HG02870 (cell line): Measurements from ENCODE around the gene LHFPL2.
"Not testable (repeated sequence)": the region's sequence is repeated elsewhere in the genome, so short reads cannot be mapped to it uniquely, and the experiment has no call there.

Experiments used
- ATAC-seq: cut with Tn5 transposase; IDR thresholded peaks from one replicate; pipeline ENCODE4 v1.9.1; 2021; ENCODE audit warnings: mild to moderate bottlenecking, moderate library complexity; ENCODE audit not compliant: unreplicated experiment

The LHFPL2 gene

GRCh38 chr5:78666975-78667374 is 18.4 kb upstream of the LHFPL2 start:
- ATAC-seq, result not testable (repeated sequence)

- ATAC-seq, result no peak
Observed at GRCh38 chr5:78666041-78666444, 17.5 kb upstream of the LHFPL2 start.

DNA sequence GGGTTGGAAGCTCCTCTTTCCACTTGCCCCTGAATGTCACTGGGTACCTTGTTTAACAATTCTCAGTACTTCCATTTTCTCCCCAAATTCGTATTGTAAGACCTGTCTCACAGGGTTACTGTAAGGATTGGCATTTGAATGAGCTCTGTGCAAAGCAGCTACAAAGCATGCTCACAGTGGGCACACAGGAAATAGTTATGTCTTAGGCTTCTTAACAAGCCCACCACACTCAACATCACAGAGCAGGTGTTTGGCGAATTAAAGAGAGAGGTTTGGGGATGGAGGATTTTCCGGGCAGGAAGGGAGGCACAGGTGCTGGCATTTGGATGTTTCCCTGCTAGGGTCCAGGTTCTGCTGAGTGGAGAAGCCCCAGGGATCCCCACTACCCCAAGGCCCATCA is 17.0 kb upstream of the LHFPL2 start:
- no peak for ATAC-seq

DNA sequence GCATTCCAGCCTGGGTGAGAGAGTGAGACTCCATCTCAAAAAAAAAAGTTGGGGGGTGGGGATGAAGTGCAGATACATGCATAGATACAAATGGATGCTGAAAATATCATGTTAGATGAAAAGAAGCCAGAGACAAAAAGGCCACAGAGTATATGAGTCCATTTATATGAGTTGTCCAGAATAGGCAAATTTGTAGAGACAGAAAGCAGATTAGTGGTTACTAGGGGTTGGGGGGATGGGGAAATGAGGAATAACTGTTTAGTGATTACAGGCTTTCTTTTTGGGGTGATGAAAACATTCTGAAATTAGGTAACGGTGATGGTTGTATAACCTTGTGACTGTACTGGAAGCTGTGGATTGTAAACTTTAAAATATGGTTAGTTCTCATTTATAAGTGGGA is 13.8 kb upstream of the LHFPL2 start:
- no peak for ATAC-seq

DNA sequence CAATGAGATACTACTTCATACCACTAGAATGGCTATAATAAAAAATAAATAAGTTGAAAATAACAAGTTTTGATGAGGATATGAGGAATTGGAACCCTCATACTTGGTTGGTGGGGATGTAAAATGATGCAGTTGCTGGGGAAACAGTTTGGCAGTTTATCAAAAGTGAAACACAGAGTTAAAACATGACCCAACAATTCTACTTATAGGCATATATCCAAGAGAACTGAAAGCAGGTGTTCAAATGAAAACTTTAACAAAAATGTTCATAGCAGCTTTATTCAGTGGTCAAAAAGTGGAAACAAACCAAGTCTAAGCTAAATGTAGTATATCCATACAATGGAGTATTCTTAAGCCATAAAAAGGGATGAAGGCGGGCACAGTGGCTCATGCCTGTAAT is 13.1 kb upstream of the LHFPL2 start:
- ATAC-seq, result peak; percentile 84

DNA sequence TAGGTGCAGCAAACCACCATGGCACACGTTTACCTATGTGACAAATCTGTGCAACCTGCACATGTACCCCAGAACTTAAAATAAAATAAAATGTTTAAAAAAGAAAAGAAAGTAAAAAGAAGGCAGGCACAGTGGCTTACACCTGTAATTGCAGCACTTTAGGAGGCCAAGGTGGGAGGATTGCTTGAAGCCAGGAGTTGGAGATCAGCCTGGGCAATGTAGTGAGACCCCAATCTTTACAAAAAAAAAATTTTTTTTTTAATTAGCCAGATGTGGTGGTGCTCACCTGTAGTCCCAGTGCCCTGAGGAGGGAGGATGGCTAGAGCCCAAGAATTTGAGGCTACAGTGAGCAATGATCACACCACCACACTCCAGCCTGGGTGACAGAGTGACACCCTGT is 12.5 kb upstream of the LHFPL2 start:
- no peak for ATAC-seq

DNA sequence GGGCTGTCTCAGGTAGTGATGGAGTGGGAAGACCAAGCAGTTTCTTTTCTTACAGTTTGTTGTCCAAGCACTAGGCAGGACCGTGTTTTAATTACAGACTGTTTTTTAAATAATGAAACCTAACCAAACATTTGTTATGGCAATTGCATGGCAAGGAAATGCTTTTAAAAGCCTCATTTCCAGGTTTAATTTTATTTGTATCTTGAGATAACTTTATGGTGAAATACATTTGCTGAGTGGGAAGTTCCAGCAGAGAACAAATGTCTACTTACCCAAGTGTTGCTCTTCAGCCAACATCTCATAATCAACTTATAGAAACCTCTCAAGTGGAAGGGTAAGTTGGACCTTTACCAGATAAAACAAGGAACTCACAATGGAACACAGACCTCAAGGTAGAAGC is 11.8 kb upstream of the LHFPL2 start:
- ATAC-seq, result no peak

- ATAC-seq, result no peak
Observed at GRCh38 chr5:78659714-78660113, 11.1 kb upstream of the LHFPL2 start.

DNA sequence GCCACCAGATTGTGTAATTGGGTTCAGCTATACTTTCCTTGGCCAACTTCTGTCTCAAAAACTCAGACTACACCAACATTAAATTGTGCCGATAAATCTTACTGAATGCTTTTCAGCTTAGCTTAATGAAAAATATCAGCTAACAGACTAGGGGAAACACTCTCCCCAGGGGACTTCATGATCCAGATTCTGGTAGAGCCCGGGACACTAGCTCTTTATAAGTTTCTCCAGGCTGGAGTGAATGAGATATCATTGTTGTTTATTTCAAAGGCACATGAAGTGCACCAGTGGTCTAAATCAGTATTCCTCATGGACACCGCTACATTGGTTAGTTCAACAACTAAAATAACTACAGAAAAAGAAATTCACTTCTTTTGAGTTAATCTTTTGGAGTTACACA is 10.5 kb upstream of the LHFPL2 start:
- no peak for ATAC-seq

DNA sequence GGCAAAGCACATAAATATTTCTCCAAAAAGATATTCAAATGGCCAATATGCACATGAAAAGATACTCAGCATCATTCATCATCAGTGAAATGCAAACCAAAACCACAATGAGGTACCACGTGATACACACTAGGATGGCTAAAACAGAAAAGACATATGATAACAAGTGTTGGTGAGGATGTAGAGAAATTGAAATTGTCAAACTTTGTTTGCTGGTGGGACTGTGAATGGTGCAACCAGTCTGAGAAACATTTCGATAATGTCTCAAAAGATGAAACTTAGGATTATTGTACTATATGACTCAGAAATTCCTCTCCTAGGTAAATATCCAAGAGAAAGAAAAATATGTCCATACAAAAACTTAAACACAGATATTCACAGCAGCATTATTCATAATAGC is 8.6 kb upstream of the LHFPL2 start:
- no peak for ATAC-seq

DNA sequence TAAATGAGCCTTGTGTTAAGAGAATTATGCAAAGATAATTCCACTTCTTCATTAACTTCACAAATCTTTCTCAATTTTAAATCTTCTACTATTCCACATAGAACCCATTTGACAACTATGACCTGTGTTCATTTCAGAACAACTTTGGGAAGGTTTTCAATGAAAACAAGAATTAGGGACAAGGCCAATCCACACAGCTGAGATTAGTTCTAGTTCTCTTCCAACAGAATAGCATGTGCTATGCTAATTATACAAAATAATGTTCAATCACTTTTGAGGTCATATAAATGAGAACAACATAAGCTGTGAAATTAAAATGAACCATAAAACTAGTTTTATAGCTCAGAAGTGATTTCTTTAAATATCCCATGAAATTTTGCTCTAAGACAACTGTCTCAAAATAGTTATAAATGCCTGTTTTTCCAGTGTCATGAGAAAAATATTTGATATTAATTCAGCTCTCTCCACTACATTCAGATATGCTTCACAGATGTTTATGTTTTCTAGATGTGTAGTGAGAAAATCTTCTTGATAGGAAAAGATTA is 7.2 kb upstream of the LHFPL2 start:
- no peak for ATAC-seq

DNA sequence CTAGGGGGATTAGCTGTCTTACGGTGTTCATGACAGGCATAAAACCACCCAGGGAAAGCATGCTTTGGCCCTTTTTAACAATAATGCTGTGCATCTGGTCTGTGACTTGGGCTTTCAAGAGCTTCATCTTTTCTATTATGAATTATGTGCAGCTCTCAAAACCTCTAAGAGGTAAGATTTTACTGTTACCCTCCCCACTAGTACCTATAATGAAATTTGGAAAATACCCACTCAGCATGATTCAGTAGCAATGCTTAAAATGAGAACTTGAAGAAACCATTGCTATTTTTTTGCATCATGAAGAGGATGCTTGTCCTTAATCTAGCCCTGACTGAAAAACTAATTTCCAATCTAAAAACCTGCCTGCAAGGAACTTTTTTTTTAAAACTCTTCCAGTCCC is 5.8 kb upstream of the LHFPL2 start:
- no peak for ATAC-seq

- ATAC-seq, result no peak
Observed at GRCh38 chr5:78653681-78654366, 5.3 kb upstream of the LHFPL2 start.

GRCh38 chr5:78653031-78653430 is 4.5 kb upstream of the LHFPL2 start:
- ATAC-seq, result no peak

- ATAC-seq, result no peak
Observed at GRCh38 chr5:78651468-78651867, 2.9 kb upstream of the LHFPL2 start.

DNA sequence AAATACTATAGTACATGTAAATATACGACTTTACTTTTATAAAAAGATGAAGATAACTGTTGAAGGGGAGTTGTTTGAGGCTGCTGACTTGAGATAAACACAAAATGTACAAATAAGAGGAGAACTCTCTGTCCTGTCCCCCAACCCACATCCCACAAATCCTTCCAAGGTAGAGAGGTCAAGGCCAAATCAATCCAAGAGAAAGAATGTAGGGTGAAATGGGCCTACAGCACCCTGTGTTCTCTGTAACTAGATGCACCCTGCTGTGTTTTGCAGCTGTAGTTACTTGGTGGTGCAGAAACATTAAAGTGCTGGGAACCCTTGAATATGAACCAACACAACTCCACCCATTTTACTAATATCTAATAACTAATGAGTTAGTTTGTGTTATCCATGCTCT is 2.0 kb upstream of the LHFPL2 start:
- ATAC-seq, result no peak

GRCh38 chr5:78649861-78650496 is 1.4 kb upstream of the LHFPL2 start:
- ATAC-seq, result no peak

DNA sequence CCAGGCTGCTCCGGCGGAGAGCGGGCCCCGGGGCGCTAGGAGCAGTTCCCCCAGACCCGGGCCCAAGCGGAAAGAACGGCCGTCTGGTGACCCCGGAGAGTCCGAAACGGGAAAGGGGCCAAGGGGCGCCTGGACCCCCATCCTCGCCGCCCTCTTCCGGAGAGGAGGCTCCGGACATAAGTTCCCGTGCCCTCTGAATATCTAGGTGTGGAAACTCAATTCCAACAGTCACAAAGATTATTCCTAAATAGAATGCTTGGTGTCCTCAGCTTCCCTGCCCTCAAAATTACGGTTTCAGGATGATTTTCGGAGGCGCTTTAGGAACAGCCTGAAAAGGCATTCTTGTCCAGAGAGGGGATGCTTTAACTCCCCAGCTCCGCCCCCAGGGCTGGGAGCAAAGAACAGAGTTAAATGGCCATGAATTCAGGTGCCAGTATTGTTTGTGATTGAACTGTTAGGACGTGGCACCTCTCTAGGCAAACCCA is 681 bp upstream of the LHFPL2 start:
- ATAC-seq, result no peak

DNA sequence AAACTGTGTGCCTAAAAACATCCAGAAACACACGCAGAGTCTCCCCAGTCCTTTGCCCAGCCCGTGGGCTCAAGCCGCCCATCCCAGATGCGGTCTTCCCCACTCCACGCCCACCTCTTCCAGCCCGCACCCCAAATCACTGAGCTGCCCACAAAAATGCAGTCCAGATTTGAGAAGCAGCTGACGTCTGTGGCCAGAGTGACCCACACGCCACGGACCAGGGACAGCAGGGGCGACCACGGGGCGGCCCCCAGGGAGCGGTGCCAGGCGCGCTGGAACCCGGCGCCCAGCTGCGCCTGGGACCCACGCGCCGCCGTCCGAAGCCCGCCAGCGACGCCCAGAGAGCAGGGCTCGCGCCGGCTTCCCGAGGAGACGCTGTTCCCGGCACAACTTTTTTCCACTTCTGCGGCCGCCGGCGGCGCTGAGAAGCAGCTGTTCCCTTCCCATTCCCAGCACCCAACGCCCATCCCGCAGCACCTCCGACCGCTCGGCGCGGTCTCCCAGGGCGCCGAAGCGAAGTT is 674 bp downstream of the LHFPL2 start:
- peak; percentile 3 for ATAC-seq

- no peak for ATAC-seq
Observed at GRCh38 chr5:78647351-78647818, 1.2 kb downstream of the LHFPL2 start.

DNA sequence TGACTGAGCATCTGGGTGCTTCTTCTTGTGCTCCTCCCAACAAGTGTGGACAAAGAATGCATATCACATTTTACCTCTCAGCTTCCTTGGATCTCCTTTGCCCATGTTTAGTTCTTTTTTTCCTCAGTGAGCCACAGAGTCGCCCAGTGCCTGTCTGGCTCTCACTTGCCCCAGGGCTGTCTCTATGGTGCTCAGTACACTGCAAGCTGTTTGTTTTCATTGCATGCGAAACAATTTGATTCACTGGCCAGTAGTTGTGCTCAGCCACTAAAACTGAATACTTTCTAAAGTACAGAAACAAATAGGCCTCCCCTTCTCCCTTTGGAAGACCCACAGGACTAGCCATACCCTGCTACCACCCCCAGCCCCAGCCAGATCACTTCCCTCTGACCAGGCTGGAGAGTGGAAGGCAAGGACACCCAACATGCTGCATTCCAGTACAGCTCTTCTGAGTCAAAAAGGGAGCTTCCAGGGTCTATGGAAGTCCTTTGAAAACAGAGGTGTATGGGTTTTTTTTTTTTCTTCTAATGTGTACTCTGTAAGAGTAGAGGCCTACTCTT is 3.8 kb downstream of the LHFPL2 start:
- no peak for ATAC-seq

GRCh38 chr5:78644129-78644528 is 4.4 kb downstream of the LHFPL2 start:
- ATAC-seq, result no peak
